Measurements from ENCODE around the gene TDRD12.

Gene TDRD12

DNA sequence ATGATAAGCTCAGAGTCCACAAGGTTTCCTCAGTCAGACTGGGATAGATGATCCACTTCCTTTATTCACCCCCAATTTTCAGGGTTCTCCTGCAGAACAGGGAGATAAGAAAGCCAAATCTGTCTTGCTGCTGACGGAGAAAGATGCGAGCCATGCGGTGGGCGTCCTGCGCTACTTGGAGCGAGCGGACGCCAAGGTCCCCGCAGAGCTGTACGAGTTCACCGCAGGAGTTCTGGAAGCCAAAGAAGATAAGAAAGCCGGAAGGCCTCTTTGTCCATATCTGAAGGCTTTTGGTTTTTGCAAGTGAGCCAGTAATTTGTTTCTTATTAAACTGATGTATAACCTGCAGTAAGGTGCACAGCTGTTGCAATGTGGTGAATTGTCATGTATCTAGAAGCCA is 83.3 kb downstream of the TDRD12 start:
- no peaks in the 10 kb centered on the region for H3K79me2 ChIP-seq (ENCODE audit: insufficient read depth, low read length)
- H3K4me3 ChIP-seq (ENCODE audit: insufficient read depth, low read length, poor library complexity, severe bottlenecking): no peak overlapping the region
- H3K27me3 ChIP-seq (ENCODE audit: low read length): no peaks in the 10 kb centered on the region
- H2AFZ ChIP-seq (ENCODE audit: low read depth, low read length, severe bottlenecking): no peak overlapping the region
- no peak overlapping the region for H3K27ac ChIP-seq (ENCODE audit: low read depth, low read length)
- H3K4me2 ChIP-seq (ENCODE audit: low read depth, low read length, poor library complexity, severe bottlenecking): no peak overlapping the region
- H3K9me3 ChIP-seq (ENCODE audit: insufficient read depth, low read length): no peaks in the 10 kb centered on the region
- H3K9ac ChIP-seq (ENCODE audit: low read length): no peak overlapping the region
- no peaks in the 10 kb centered on the region for H3K36me3 ChIP-seq (ENCODE audit: low read length)
- TF ChIP-seq, protein P1, sequence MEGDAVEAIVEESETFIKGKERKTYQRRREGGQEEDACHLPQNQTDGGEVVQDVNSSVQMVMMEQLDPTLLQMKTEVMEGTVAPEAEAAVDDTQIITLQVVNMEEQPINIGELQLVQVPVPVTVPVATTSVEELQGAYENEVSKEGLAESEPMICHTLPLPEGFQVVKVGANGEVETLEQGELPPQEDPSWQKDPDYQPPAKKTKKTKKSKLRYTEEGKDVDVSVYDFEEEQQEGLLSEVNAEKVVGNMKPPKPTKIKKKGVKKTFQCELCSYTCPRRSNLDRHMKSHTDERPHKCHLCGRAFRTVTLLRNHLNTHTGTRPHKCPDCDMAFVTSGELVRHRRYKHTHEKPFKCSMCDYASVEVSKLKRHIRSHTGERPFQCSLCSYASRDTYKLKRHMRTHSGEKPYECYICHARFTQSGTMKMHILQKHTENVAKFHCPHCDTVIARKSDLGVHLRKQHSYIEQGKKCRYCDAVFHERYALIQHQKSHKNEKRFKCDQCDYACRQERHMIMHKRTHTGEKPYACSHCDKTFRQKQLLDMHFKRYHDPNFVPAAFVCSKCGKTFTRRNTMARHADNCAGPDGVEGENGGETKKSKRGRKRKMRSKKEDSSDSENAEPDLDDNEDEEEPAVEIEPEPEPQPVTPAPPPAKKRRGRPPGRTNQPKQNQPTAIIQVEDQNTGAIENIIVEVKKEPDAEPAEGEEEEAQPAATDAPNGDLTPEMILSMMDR (IDR thresholded peaks at IDR 0.05; ENCODE audit: insufficient read depth, low read length, poor library complexity, severe bottlenecking): no peak
- no peak for TF ChIP-seq EZH2phosphoT487 (conservative IDR thresholded peaks at IDR 0.05; ENCODE audit: low read length)
- H4K20me1 ChIP-seq (ENCODE audit: low read depth, low read length): no peaks in the 10 kb centered on the region
- no peaks in the 10 kb centered on the region for H3F3A ChIP-seq (ENCODE audit: insufficient read depth)
- no peaks in the 10 kb centered on the region for H3K9me2 ChIP-seq (replicated peaks; ENCODE audit: insufficient read depth, low read length)

DNA sequence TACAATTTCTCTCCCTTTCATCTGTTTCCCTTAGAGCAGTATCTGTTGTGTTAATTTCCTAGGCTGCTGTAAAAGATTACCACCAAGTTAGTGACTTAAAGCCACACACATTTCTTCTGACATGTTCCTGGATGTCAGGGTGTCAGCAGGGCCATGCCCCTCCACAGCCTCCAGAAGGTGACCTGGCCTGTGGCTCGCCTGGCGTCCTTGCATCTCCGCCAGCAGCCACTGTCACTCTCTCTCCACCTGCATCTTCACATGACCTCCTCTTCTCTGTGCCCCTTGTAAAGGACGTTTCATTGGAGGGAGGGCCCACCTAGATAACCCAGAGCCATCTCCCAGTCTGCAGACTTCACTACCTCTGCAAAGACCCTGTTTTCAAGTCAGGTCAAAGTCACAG is 88.7 kb downstream of the TDRD12 start:
- H3K27me3 ChIP-seq (ENCODE audit: low read length): no peaks in the 10 kb centered on the region
- H3K27ac ChIP-seq (ENCODE audit: low read depth, low read length): no peak overlapping the region
- H3K4me3 ChIP-seq (ENCODE audit: insufficient read depth, low read length, poor library complexity, severe bottlenecking): no peak overlapping the region
- no peaks in the 10 kb centered on the region for H4K20me1 ChIP-seq (ENCODE audit: low read depth, low read length)
- no peak overlapping the region for H3K9ac ChIP-seq (ENCODE audit: low read length)
- no peaks in the 10 kb centered on the region for H3K79me2 ChIP-seq (ENCODE audit: insufficient read depth, low read length)
- no peak overlapping the region for H3K4me2 ChIP-seq (ENCODE audit: low read depth, low read length, poor library complexity, severe bottlenecking)
- H3K9me2 ChIP-seq (replicated peaks; ENCODE audit: insufficient read depth, low read length): no peaks in the 10 kb centered on the region
- no peaks in the 10 kb centered on the region for H3F3A ChIP-seq (ENCODE audit: insufficient read depth)
- H3K36me3 ChIP-seq (ENCODE audit: low read length): no peaks in the 10 kb centered on the region
- H3K9me3 ChIP-seq (ENCODE audit: insufficient read depth, low read length): no peaks in the 10 kb centered on the region
- H2AFZ ChIP-seq (ENCODE audit: low read depth, low read length, severe bottlenecking): no peak overlapping the region
- TF ChIP-seq, protein P1 (IDR thresholded peaks at IDR 0.05; ENCODE audit: insufficient read depth, low read length, poor library complexity, severe bottlenecking): no peak
- no peak for TF ChIP-seq EZH2phosphoT487 (conservative IDR thresholded peaks at IDR 0.05; ENCODE audit: low read length)

DNA sequence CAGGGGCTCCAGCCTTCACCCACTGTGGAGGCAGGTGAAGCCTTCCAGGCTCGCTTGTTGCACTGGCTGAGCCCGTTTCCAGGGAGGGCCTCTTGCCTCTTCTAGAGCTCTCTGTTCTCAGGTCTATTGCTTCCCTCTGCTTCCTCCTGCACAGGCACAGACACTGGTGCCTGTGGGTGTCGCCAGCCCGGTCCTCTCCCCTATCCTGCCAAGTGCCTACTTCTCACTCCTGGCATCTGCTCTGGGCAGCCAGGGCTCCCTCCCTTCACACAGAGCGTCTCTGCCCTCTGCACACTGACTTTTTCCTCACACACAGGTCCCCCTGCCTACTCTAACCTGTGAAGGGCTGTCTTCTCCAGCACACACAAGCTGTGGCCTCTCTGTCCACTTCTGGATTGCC is 89.7 kb downstream of the TDRD12 start:
- Histone ChIP-seq H4K20me1 (ENCODE audit: low read depth, low read length) (no peaks in the 10 kb centered on the region), H3K4me2 (ENCODE audit: low read depth, low read length, poor library complexity, severe bottlenecking) (no peak overlapping the region), H2AFZ (ENCODE audit: low read depth, low read length, severe bottlenecking) (no peak overlapping the region), H3K27ac (ENCODE audit: low read depth, low read length) (no peak overlapping the region), H3K27me3 (ENCODE audit: low read length) (no peaks in the 10 kb centered on the region), H3K9me3 (ENCODE audit: insufficient read depth, low read length) (no peaks in the 10 kb centered on the region), H3K9me2 (replicated peaks; ENCODE audit: insufficient read depth, low read length) (no peaks in the 10 kb centered on the region), H3K36me3 (ENCODE audit: low read length) (no peaks in the 10 kb centered on the region), H3K4me3 (ENCODE audit: insufficient read depth, low read length, poor library complexity, severe bottlenecking) (no peak overlapping the region), H3F3A (ENCODE audit: insufficient read depth) (no peaks in the 10 kb centered on the region), H3K79me2 (ENCODE audit: insufficient read depth, low read length) (no peaks in the 10 kb centered on the region), H3K9ac (ENCODE audit: low read length) (no peak overlapping the region)
- no peak for TF ChIP-seq EZH2phosphoT487 (conservative IDR thresholded peaks at IDR 0.05; ENCODE audit: low read length)
- TF ChIP-seq, protein P1 (IDR thresholded peaks at IDR 0.05; ENCODE audit: insufficient read depth, low read length, poor library complexity, severe bottlenecking): no peak

Data from SU-DHL-6 (cell line).